ENCODE data around the gene OGG1. TPM values are rescaled to one million over a fixed set of nuclear protein-coding genes. Genes with fewer than 3 reads are reported as not detected.
A peak's percentile ranks its signal among the peaks of the same experiment; 100 is the strongest.

Gene OGG1
- total RNA-seq, 3 donors from 2014 or later (not counting 1 experiment from before 2014, with no cell fraction given): 33.4 to 52.1 (median 34.7) TPM

GRCh38 chr3:9779075-9779593 is 29.4 kb downstream of the OGG1 start:
- no peak for DNase-seq
- H3K4me1 Mint-ChIP-seq: peaks cover 50 to 57% of the 10 kb centered on the region in 2 donors
- Histone ChIP-seq H3K4me3 (ENCODE audit: low read length) (no peak overlapping the region), H3K36me3 (ENCODE audit: control insufficient read depth, insufficient read depth, low read length) (peaks cover 17% of the 10 kb centered on the region), H3K9me3 (ENCODE audit: control insufficient read depth, insufficient read depth, low read length) (no peaks in the 10 kb centered on the region), H3K4me1 (ENCODE audit: control insufficient read depth, insufficient read depth, low read length) (peaks cover 49% of the 10 kb centered on the region), H3K27me3 (ENCODE audit: control insufficient read depth, insufficient read depth, low read length) (no peaks in the 10 kb centered on the region), H3K27ac (ENCODE audit: low read length) (peak overlapping the region; percentile 92)
- no peak for ATAC-seq
- H3K36me3 Mint-ChIP-seq: no peaks in the 10 kb centered on the region
- no peak for TF ChIP-seq CTCF (IDR thresholded peaks at IDR 0.05)
- H3K27ac Mint-ChIP-seq: peak overlapping the region; percentile 94 to 99
- no peaks in the 10 kb centered on the region for H3K9me3 Mint-ChIP-seq
- peak overlapping the region; percentile 80 for H3K4me3 Mint-ChIP-seq
- intact Hi-C loops (cut with micrococcal nuclease): no loop called here
- 22% methylated on average over 2 of the region's 6 CpGs for WGBS (ENCODE audit: insufficient coverage)
- H3K27me3 Mint-ChIP-seq (ENCODE audit: low read depth in 2 of 2): no peaks in the 10 kb centered on the region

GRCh38 chr3:9779721-9780457 is 30.1 kb downstream of the OGG1 start:
- intact Hi-C loops (cut with micrococcal nuclease): no loop called here
- Histone ChIP-seq H3K27me3 (ENCODE audit: control insufficient read depth, insufficient read depth, low read length) (no peaks in the 10 kb centered on the region), H3K9me3 (ENCODE audit: control insufficient read depth, insufficient read depth, low read length) (no peaks in the 10 kb centered on the region), H3K4me1 (ENCODE audit: control insufficient read depth, insufficient read depth, low read length) (peaks cover 49% of the 10 kb centered on the region), H3K4me3 (ENCODE audit: low read length) (no peak overlapping the region), H3K27ac (ENCODE audit: low read length) (peak overlapping the region; percentile 92), H3K36me3 (ENCODE audit: control insufficient read depth, insufficient read depth, low read length) (peaks cover 21% of the 10 kb centered on the region)
- H3K4me3 Mint-ChIP-seq: peak overlapping the region; percentile 80
- 15% methylated on average over 8 of the region's 8 CpGs for WGBS (ENCODE audit: insufficient coverage)
- DNase-seq: peak; percentile 49 to 52
- TF ChIP-seq CTCF (IDR thresholded peaks at IDR 0.05): no peak
- peak overlapping the region; percentile 94 to 99 for H3K27ac Mint-ChIP-seq
- peak; percentile 79 to 89 (median 83) for ATAC-seq
- H3K4me1 Mint-ChIP-seq: peaks cover 50 to 57% of the 10 kb centered on the region in 2 donors
- no peaks in the 10 kb centered on the region for H3K27me3 Mint-ChIP-seq (ENCODE audit: low read depth in 2 of 2)
- H3K9me3 Mint-ChIP-seq: no peaks in the 10 kb centered on the region
- H3K36me3 Mint-ChIP-seq: no peaks in the 10 kb centered on the region

GRCh38 chr3:9780458-9780812 is 30.7 kb downstream of the OGG1 start:
- H3K9me3 ChIP-seq (ENCODE audit: control insufficient read depth, insufficient read depth, low read length): no peaks in the 10 kb centered on the region
- Mint-ChIP-seq H3K27ac (peak overlapping the region; percentile 94 to 99), H3K4me3 (peak overlapping the region; percentile 80), H3K9me3 (no peaks in the 10 kb centered on the region), H3K4me1 (peaks cover 52 to 57% of the 10 kb centered on the region in 2 donors), H3K27me3 (ENCODE audit: low read depth in 2 of 2) (no peaks in the 10 kb centered on the region), H3K36me3 (peaks cover 4% of the 10 kb centered on the region)
- H3K27ac ChIP-seq (ENCODE audit: low read length): peak overlapping the region; percentile 92
- H3K4me3 ChIP-seq (ENCODE audit: low read length): no peak overlapping the region
- peaks cover 49% of the 10 kb centered on the region for H3K4me1 ChIP-seq (ENCODE audit: control insufficient read depth, insufficient read depth, low read length)
- peak in 1 of 3 donors; percentile 17 for ATAC-seq
- H3K27me3 ChIP-seq (ENCODE audit: control insufficient read depth, insufficient read depth, low read length): no peaks in the 10 kb centered on the region
- DNase-seq: no peak
- intact Hi-C loops (cut with micrococcal nuclease): no loop called here
- WGBS (ENCODE audit: insufficient coverage): 36% methylated on average over 10 of the region's 10 CpGs
- no peak for TF ChIP-seq CTCF (IDR thresholded peaks at IDR 0.05)
- H3K36me3 ChIP-seq (ENCODE audit: control insufficient read depth, insufficient read depth, low read length): peaks cover 27% of the 10 kb centered on the region
